ENCODE measurements around the gene RHBDD3. TPM values are rescaled to one million over a fixed set of nuclear protein-coding genes. Genes with fewer than 3 reads are reported as not detected.
"Not testable (repeated sequence)": the region's sequence is repeated elsewhere in the genome, so short reads cannot be mapped to it uniquely, and the experiment has no call there.

Gene RHBDD3
- total RNA-seq, 4 donors from 2014 or later: 8.9 to 24.1 (median 20.5) TPM

GRCh38 chr22:29219881-29220670, 47.7 kb downstream of the RHBDD3 start:
- TF ChIP-seq POLR2A (IDR thresholded peaks at IDR 0.05) (no peak), CTCF (IDR thresholded peaks at IDR 0.05) (no peak)
- peak in 1 of 2 donors; percentile 80 for DNase-seq (ENCODE audit: low spot score in 2 of 2)
- intact Hi-C loops (cut with DNase I; ENCODE audit: low total_unique reads): no loop called here
- WGBS, 2 donors: 89 to 90% methylated on average over 14 of the region's 14 CpGs
- H3K4me3 ChIP-seq (ENCODE audit: low read depth, poor library complexity, severe bottlenecking): no peak overlapping the region

- DNase-seq (ENCODE audit: low spot score in 2 of 2); intact Hi-C loops (cut with DNase I; ENCODE audit: low total_unique reads); H3K4me3 ChIP-seq (ENCODE audit: low read depth, poor library complexity, severe bottlenecking): not testable (repeated sequence)
- WGBS, 2 donors: 92 to 93% methylated on average over 2 of the region's 2 CpGs
Observed at GRCh38 chr22:29219409-29219782, 48.4 kb downstream of the RHBDD3 start.

- WGBS, 2 donors: 87 to 94% methylated on average over 11 of the region's 11 CpGs
- peak in 1 of 2 donors; percentile 77 for DNase-seq (ENCODE audit: low spot score in 2 of 2)
- intact Hi-C loops (cut with DNase I; ENCODE audit: low total_unique reads): no loop called here
- TF ChIP-seq CTCF (IDR thresholded peaks at IDR 0.05) (no peak), POLR2A (IDR thresholded peaks at IDR 0.05) (no peak)
- H3K4me3 ChIP-seq (ENCODE audit: low read depth, poor library complexity, severe bottlenecking): no peak overlapping the region
Observed at GRCh38 chr22:29218758-29219408, 48.9 kb downstream of the RHBDD3 start.

- no peak overlapping the region for H3K4me3 ChIP-seq (ENCODE audit: low read depth, poor library complexity, severe bottlenecking)
- peak in 1 of 2 donors; percentile 83 for DNase-seq (ENCODE audit: low spot score in 2 of 2)
- intact Hi-C loops (cut with DNase I; ENCODE audit: low total_unique reads): no loop called here
- TF ChIP-seq CTCF (IDR thresholded peaks at IDR 0.05) (no peak), POLR2A (IDR thresholded peaks at IDR 0.05) (no peak)
- 82 to 84% methylated on average over 13 of the region's 13 CpGs for WGBS, 2 donors
Observed at GRCh38 chr22:29217827-29218757, 49.7 kb downstream of the RHBDD3 start.

GRCh38 chr22:29216873-29217666, 50.7 kb downstream of the RHBDD3 start:
- H3K4me3 ChIP-seq (ENCODE audit: low read depth, poor library complexity, severe bottlenecking): no peak overlapping the region
- DNase-seq (ENCODE audit: low spot score in 2 of 2): peak in 1 of 2 donors; percentile 88
- intact Hi-C loops (cut with DNase I; ENCODE audit: low total_unique reads): no loop called here
- no peak for TF ChIP-seq POLR2A (IDR thresholded peaks at IDR 0.05)
- TF ChIP-seq CTCF (IDR thresholded peaks at IDR 0.05): no peak
- 63 to 68% methylated on average over 12 to 13 of the region's 14 CpGs for WGBS, 2 donors
